Kidney (tissue), 14 donors: ENCODE data around the gene SCCPDH. TPM values are rescaled to one million over a fixed set of nuclear protein-coding genes. Genes with fewer than 3 reads are reported as not detected.

ENCODE experiments used
- DNase-seq, 5 donors: peaks; one replicate each; pipeline ENCODE4 v3.0.0-alpha.2; 2013 to 2020
- FAIRE-seq: peaks from 2 replicates; lab custom pipeline; 2012; peaks lifted over from hg19 to GRCh38; lab: Jason Lieb, UNC
- H3K27ac ChIP-seq, 2 donors: one replicate each; pipeline ENCODE4 v1.7.0; 2013; ENCODE audit warnings: low read depth in 2 of 2, low read length in 2 of 2, inconsistent platforms in 1 of 2
- H3K27me3 ChIP-seq: one replicate; pipeline ENCODE4 v1.7.1; 2013; ENCODE audit warnings: low read length, inconsistent platforms; ENCODE audit not compliant: control insufficient read depth, insufficient read depth
- H3K36me3 ChIP-seq, 3 donors: one replicate each; pipeline versions ENCODE4 v1.7.0 to v1.7.1; 2013; ENCODE audit warnings: low read length in 3 of 3, control low read depth in 1 of 3, inconsistent platforms in 1 of 3; ENCODE audit not compliant: insufficient read depth in 3 of 3, control insufficient read depth in 2 of 3
- H3K4me1 ChIP-seq, 3 donors: one replicate each; pipeline versions ENCODE4 v1.7.0 to v1.7.1; 2013; ENCODE audit warnings: low read length in 3 of 3, inconsistent platforms in 1 of 3, low read depth in 1 of 3; ENCODE audit not compliant: control insufficient read depth in 2 of 3, insufficient read depth in 2 of 3
- H3K4me3 ChIP-seq, 3 donors: one replicate each; pipeline versions ENCODE4 v1.7.0 to v1.8.1; 2013; ENCODE audit warnings: low read length in 3 of 3, control low read depth in 1 of 3, inconsistent platforms in 1 of 3
- H3K9ac ChIP-seq, 3 donors: one replicate each; pipeline versions ENCODE4 v1.7.0 to v1.7.1; 2013; ENCODE audit warnings: low read length in 3 of 3, control low read depth in 1 of 3, inconsistent platforms in 1 of 3
- H3K9me3 ChIP-seq, 3 donors: one replicate each; pipeline versions ENCODE4 v1.7.0 to v1.7.1; 2013; ENCODE audit warnings: low read length in 3 of 3, control low read depth in 1 of 3, inconsistent platforms in 1 of 3; ENCODE audit not compliant: control insufficient read depth in 2 of 3, insufficient read depth in 1 of 3
- CTCF ChIP-seq: IDR thresholded peaks from 3 replicates; pipeline ENCODE4 v1.5.1; 2012; ENCODE audit warnings: mild to moderate bottlenecking, moderate library complexity, borderline replicate concordance; ENCODE audit not compliant: insufficient read depth; ENCODE audit errors: extremely low read depth
- intact Hi-C: fragments of 100-400 bp; cut with DNase I; formaldehyde crosslinking; loops from one replicate; pipeline ENCODE4 v1.11.1; 2022
- polyA plus RNA-seq: library from polyadenylated mRNA; stranded (reverse); fragments of 350-450 nt; fragmentation: Illumina TruSeq; extraction: RNeasy Lipid Tissue Mini Kit (QIAGEN cat#74804); gene quantifications from one replicate; pipeline ENCODE4 v1.2.3, GENCODE V29; 2014; ENCODE audit warnings: low read depth, low replicate concordance; ENCODE audit not compliant: insufficient read depth
- total RNA-seq: library from RNA; stranded (reverse); fragmentation: NEBNext Ultra II Directional; extraction: Animal tissue kit (Norgen Biotek cat#: 25700); gene quantifications from one replicate; pipeline ENCODE4 v1.2.1, GENCODE V29; 2021
- donor health status: control.
- donor health status: control.
- donor health status: control.
- donor health status: control.
- donor health status: control.
- donor health status: DM: yes; HTN: yes; CAD: no.
- donor health status: Normal renal cell carcinoma (clear cell type).

The SCCPDH gene
- total and polyA plus RNA-seq, 2 donors from 2014 or later: 37.2 to 48.6 TPM

- H3K36me3 ChIP-seq: peaks cover 0 to 18% (median 6%) of the 10 kb centered on the region in 3 donors
- DNase-seq (no peak), FAIRE-seq (no peak)
- no peak overlapping the region for H3K27ac ChIP-seq
- no peak for TF ChIP-seq CTCF
- intact Hi-C loops: no loop called here
- H3K27me3 ChIP-seq: no peaks in the 10 kb centered on the region
- no peak overlapping the region for H3K9ac ChIP-seq
- no peaks in the 10 kb centered on the region for H3K9me3 ChIP-seq
- no peaks in the 10 kb centered on the region for H3K4me1 ChIP-seq
- no peak overlapping the region for H3K4me3 ChIP-seq
These were observed 48.5 kb downstream of the SCCPDH start for GRCh38 chr1:246772686-246773085.

DNA sequence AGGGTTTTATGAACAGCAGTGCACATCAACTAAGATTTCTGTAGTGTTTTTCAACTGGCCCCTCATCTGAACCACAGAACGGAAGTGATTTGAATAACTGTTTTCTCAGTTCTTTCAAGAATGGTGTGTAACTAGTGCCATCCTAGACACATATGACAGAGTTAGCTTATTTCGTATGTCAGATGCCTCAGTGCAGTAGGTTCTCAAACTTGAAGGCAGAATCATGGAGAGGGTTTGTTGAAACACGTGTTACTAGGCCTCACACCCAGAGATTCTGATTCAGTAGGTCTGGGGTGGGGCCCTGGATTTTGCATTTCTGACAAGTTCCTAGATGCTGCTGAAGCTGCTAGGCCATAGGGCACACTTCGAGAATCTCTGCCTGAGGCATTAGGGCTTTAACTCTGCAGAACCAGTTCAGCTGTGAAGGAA, 49.0 kb downstream of the SCCPDH start:
- FAIRE-seq: no peak
- Histone ChIP-seq H3K4me1 (no peaks in the 10 kb centered on the region), H3K36me3 (peaks cover 0 to 18% (median 6%) of the 10 kb centered on the region in 3 donors), H3K27ac (no peak overlapping the region), H3K9me3 (no peaks in the 10 kb centered on the region), H3K27me3 (no peaks in the 10 kb centered on the region), H3K9ac (no peak overlapping the region), H3K4me3 (no peak overlapping the region)
- intact Hi-C loops: no loop called here
- TF ChIP-seq CTCF: no peak
- DNase-seq: no peak

DNA sequence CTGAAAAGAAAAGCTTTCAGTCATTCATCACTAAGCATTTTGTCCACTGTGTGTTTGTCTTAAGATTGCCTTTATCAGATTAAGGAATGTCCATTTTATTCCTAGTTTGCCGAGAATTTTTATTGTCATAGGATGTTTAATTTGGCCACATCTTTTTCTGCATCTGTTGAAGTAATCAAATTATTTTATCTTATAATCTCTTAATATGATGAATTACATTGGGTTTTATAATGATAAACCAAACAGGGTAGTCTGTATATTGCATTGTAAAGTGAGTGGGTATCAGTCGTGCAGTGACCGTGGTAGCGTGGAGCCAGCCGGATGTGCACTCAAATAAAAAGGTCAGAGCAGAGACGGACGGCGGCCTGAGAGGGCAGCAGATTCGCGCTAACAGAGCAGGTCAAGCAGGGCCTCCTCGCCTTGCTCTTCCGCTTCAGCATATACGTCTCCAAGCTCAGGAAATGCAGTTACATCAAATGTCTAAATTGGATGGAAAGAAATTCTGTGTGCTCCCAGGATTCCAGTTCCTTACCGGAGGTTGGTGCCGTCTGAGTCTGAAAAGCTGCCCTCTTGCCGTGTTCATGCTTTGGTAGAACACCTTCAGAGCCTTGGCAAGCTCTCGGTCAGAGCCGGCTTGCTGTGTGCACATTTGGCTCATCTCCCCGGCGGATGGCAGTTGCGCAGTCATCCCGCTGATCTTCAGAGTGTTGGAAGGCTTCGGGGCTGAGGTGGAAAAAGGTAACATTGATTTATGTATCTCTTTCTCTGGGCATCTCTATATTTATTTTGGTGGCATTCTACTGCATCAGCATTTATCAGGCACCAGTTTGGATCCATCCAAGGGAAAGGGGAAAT, 51.5 kb downstream of the SCCPDH start:
- Histone ChIP-seq H3K36me3 (peaks cover 0 to 9% (median 6%) of the 10 kb centered on the region in 3 donors), H3K9me3 (no peaks in the 10 kb centered on the region), H3K9ac (no peak overlapping the region), H3K27ac (no peak overlapping the region), H3K27me3 (no peaks in the 10 kb centered on the region), H3K4me3 (no peak overlapping the region), H3K4me1 (no peaks in the 10 kb centered on the region)
- intact Hi-C loops: no loop called here
- no peak for FAIRE-seq
- DNase-seq: no peak
- no peak for TF ChIP-seq CTCF
